Right lobe of liver (tissue), 4 donors: ENCODE measurements around the gene SMAD4.

Experiments used
- POLR2A ChIP-seq: fragments of 450-650 bp; IDR thresholded peaks from one replicate; pipeline ENCODE4 v1.6.1; 2017; ENCODE audit warnings: antibody characterized with exemption, mild to moderate bottlenecking
- TF ChIP-seq, protein P1 (sequence below), 4 donors: fragments of 200-600 bp in 3 of 4; fragments of 450-650 bp in 1 of 4; IDR thresholded peaks; one replicate each; pipeline versions ENCODE4 v1.5.1 to v1.8.0; 2016 to 2022; ENCODE audit warnings: antibody characterized with exemption in 4 of 4, mild to moderate bottlenecking in 2 of 4
- donor health status: DM: no; HTN: no; CAD: no.
- donor health status: DM: no; HTN: no; CAD: no.
- donor health status: DM: no; HTN: yes; CAD: no.

DNA sequence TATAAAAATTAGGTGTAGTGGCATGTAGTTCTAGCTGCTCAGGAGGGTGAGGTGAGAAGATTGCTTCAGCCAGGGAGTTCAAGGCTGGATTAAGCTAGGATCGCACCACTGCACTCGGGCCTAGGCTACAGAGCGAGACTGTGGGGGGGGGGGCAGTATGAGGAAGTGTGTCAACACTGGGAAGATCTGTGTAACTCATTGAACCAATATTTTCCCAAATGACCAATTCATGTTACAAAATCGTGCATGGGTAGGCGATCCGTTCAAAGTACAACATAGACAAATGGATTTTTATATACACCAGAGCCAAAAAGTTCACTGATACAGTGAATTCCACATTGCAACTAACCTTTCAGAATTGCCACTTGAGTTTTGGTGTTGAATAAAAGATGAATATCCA, 8.1 kb downstream of the SMAD4 start:
- TF ChIP-seq, protein P1, sequence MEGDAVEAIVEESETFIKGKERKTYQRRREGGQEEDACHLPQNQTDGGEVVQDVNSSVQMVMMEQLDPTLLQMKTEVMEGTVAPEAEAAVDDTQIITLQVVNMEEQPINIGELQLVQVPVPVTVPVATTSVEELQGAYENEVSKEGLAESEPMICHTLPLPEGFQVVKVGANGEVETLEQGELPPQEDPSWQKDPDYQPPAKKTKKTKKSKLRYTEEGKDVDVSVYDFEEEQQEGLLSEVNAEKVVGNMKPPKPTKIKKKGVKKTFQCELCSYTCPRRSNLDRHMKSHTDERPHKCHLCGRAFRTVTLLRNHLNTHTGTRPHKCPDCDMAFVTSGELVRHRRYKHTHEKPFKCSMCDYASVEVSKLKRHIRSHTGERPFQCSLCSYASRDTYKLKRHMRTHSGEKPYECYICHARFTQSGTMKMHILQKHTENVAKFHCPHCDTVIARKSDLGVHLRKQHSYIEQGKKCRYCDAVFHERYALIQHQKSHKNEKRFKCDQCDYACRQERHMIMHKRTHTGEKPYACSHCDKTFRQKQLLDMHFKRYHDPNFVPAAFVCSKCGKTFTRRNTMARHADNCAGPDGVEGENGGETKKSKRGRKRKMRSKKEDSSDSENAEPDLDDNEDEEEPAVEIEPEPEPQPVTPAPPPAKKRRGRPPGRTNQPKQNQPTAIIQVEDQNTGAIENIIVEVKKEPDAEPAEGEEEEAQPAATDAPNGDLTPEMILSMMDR (IDR thresholded peaks at IDR 0.05), result no peak
- TF ChIP-seq POLR2A, result peak; percentile 19
